PC-9 (cell line): ENCODE results near the gene MAN1A1.

ENCODE experiments used
- EZH2 ChIP-seq: fragments of 200-600 bp; sonication (generic); IDR thresholded peaks from 2 replicates; pipeline ENCODE4 v1.8.0; 2017; ENCODE audit warnings: antibody characterized with exemption, low read depth
- TF ChIP-seq, protein P1 (sequence below): fragments of 200-600 bp; sonication (generic); conservative IDR thresholded peaks from 2 replicates; pipeline ENCODE4 v1.6.1; 2017; ENCODE audit warnings: mixed run types, antibody characterized with exemption, mild to moderate bottlenecking, moderate library complexity

DNA sequence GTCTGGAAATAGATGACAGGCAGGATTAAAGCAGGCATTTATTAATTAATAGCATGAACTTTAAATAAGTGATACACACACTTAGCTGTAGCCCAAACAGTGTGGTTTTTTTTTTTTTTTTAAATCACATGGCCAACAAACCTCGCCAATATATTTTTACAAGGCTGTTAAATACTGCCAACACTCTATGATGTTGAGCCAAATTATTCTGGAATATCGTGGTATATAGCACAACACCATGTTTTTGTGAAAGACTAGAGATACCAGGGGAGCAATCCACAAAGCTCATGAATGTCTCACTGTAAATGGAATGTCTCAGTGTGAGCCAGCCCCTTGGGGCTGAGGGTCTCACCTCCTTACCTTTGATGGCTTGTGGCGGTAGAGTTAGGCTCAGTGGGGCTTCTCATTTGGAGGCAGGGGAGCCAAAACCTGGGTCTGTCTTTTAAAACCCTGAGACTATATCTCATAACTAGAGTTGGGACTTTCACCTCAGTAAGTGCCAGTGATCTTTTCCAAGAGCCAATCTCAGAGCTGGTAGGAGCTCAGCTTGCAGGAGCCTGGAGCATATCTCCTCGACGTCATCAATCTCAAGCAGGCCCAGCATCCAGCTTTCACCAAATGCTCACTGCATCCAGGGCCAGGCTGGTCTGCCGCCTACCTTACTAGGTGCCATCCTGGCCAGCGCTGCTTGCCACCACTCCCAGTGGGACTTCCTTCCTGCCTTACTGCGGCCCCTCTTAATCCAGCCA lies 192.6 kb downstream of the MAN1A1 start:
- TF ChIP-seq, protein P1, sequence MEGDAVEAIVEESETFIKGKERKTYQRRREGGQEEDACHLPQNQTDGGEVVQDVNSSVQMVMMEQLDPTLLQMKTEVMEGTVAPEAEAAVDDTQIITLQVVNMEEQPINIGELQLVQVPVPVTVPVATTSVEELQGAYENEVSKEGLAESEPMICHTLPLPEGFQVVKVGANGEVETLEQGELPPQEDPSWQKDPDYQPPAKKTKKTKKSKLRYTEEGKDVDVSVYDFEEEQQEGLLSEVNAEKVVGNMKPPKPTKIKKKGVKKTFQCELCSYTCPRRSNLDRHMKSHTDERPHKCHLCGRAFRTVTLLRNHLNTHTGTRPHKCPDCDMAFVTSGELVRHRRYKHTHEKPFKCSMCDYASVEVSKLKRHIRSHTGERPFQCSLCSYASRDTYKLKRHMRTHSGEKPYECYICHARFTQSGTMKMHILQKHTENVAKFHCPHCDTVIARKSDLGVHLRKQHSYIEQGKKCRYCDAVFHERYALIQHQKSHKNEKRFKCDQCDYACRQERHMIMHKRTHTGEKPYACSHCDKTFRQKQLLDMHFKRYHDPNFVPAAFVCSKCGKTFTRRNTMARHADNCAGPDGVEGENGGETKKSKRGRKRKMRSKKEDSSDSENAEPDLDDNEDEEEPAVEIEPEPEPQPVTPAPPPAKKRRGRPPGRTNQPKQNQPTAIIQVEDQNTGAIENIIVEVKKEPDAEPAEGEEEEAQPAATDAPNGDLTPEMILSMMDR: no peak
- TF ChIP-seq EZH2: no peak
